HEK293 (cell line): ENCODE results near the gene CACTIN.

Experiments
- CTCF ChIA-PET: fragments of 350-600 bp; formaldehyde crosslinking; extraction: SDS; loops from one replicate; lab custom pipeline; 2021; ENCODE audit warnings: antibody characterized with exemption; lab: Yijun Ruan, JAX
- POLR2A ChIA-PET: fragments of 300-600 bp; formaldehyde crosslinking; extraction: SDS; loops from one replicate; lab custom pipeline; 2020; ENCODE audit warnings: antibody characterized with exemption, inconsistent platforms; lab: Yijun Ruan, JAX
- H3K27ac ChIP-seq: fragments of 200-500 bp; sonication (Bioruptor generic); 2 replicates; pipeline ENCODE4 v1.5.1; 2014; ENCODE audit warnings: low read depth, low read length, control low read depth, inconsistent platforms; ENCODE audit errors: extremely low read depth
- H3K36me3 ChIP-seq, 2 experiments: fragments of 200-500 bp in 1 of 2; sonication (Bioruptor generic) in 1 of 2; 1 replicate in 1 of 2; 2 replicates in 1 of 2; pipeline ENCODE4 v1.5.1; 2014 to 2017; ENCODE audit warnings: inconsistent platforms in 2 of 2, low read length in 2 of 2; ENCODE audit not compliant: control insufficient read depth in 2 of 2, insufficient read depth in 1 of 2
- H3K4me1 ChIP-seq: fragments of 200-500 bp; sonication (Bioruptor generic); 2 replicates; pipeline ENCODE4 v1.5.1; 2014; ENCODE audit warnings: mild to moderate bottlenecking, low read length, inconsistent platforms; ENCODE audit not compliant: control insufficient read depth, insufficient read depth
- H3K4me3 ChIP-seq: 2 replicates; pipeline ENCODE4 v1.5.1; 2011; ENCODE audit warnings: low read depth, mild to moderate bottlenecking, control low read depth, low read length, moderate library complexity
- H3K9me3 ChIP-seq: fragments of 200-500 bp; sonication (Bioruptor generic); 2 replicates; pipeline ENCODE4 v1.5.1; 2014; ENCODE audit warnings: low read depth, low read length, inconsistent platforms; ENCODE audit not compliant: control insufficient read depth, insufficient read depth
- EGR2 ChIP-seq: fragments of 450-650 bp; formaldehyde crosslinking; IDR thresholded peaks from 2 replicates; pipeline ENCODE4 v1.5.1; 2016; ENCODE audit warnings: low read depth, missing biosample characterization, missing genetic modification characterization
- GLI2 ChIP-seq: fragments of 450-650 bp; formaldehyde crosslinking; IDR thresholded peaks from 2 replicates; pipeline ENCODE4; 2017; ENCODE audit warnings: missing biosample characterization, missing genetic modification characterization, low read depth, borderline replicate concordance
- KLF1 ChIP-seq: fragments of 450-650 bp; formaldehyde crosslinking; IDR thresholded peaks from 2 replicates; pipeline ENCODE4 v1.5.1; 2016; ENCODE audit warnings: missing biosample characterization, missing genetic modification characterization
- KLF9 ChIP-seq: fragments of 450-650 bp; formaldehyde crosslinking; IDR thresholded peaks from 2 replicates; pipeline ENCODE4 v1.5.1; 2016; ENCODE audit warnings: missing biosample characterization, missing genetic modification characterization, low read depth
- PRDM10 ChIP-seq: fragments of 450-650 bp; formaldehyde crosslinking; IDR thresholded peaks from 2 replicates; pipeline ENCODE4 v1.5.1; 2016; ENCODE audit warnings: missing biosample characterization, missing genetic modification characterization
- SP7 ChIP-seq: fragments of 450-650 bp; formaldehyde crosslinking; IDR thresholded peaks from 2 replicates; pipeline ENCODE4 v1.5.1; 2016; ENCODE audit warnings: missing biosample characterization, missing genetic modification characterization
- TRIM28 ChIP-seq: IDR thresholded peaks from 2 replicates; pipeline ENCODE4 v1.6.1; 2011; ENCODE audit warnings: low read length, control low read depth, borderline replicate concordance
- ZFHX2 ChIP-seq: fragments of 450-650 bp; formaldehyde crosslinking; conservative IDR thresholded peaks from 2 replicates; pipeline ENCODE4 v1.5.1; 2016; ENCODE audit warnings: missing biosample characterization, missing genetic modification characterization
- ZFP37 ChIP-seq: fragments of 450-650 bp; formaldehyde crosslinking; IDR thresholded peaks from 2 replicates; pipeline ENCODE4 v1.5.1; 2016; ENCODE audit warnings: missing biosample characterization, missing genetic modification characterization
- ZFP69B ChIP-seq: fragments of 450-650 bp; formaldehyde crosslinking; IDR thresholded peaks from 2 replicates; pipeline ENCODE4 v1.5.1; 2016; ENCODE audit warnings: missing biosample characterization, missing genetic modification characterization
- ZNF302 ChIP-seq: fragments of 450-650 bp; formaldehyde crosslinking; IDR thresholded peaks from 2 replicates; pipeline ENCODE4 v1.5.1; 2016; ENCODE audit warnings: missing biosample characterization, missing genetic modification characterization, low read depth
- ZNF335 ChIP-seq: fragments of 450-650 bp; formaldehyde crosslinking; conservative IDR thresholded peaks from 2 replicates; pipeline ENCODE4 v1.5.1; 2016; ENCODE audit warnings: missing biosample characterization, missing genetic modification characterization
- ZNF423 ChIP-seq: fragments of 450-650 bp; formaldehyde crosslinking; IDR thresholded peaks from 2 replicates; pipeline ENCODE4 v1.5.1; 2016; ENCODE audit warnings: missing biosample characterization, missing genetic modification characterization
- ZNF626 ChIP-seq: fragments of 450-650 bp; sonication (Bioruptor Pico); formaldehyde crosslinking; IDR thresholded peaks from 2 replicates; pipeline ENCODE4 v1.5.1; 2018; ENCODE audit warnings: missing biosample characterization, missing genetic modification characterization, inconsistent platforms
- ZNF777 ChIP-seq: fragments of 450-650 bp; formaldehyde crosslinking; IDR thresholded peaks from 2 replicates; pipeline ENCODE4 v1.5.1; 2017; ENCODE audit warnings: missing biosample characterization, missing genetic modification characterization, borderline replicate concordance
- ZNF792 ChIP-seq: fragments of 450-650 bp; formaldehyde crosslinking; IDR thresholded peaks from 2 replicates; pipeline ENCODE4 v1.5.1; 2016; ENCODE audit warnings: missing biosample characterization, missing genetic modification characterization
- TF ChIP-seq, protein P1 (sequence below): fragments of 450-650 bp; formaldehyde crosslinking; IDR thresholded peaks from 2 replicates; pipeline ENCODE4 v1.5.1; 2016; ENCODE audit warnings: missing biosample characterization, missing genetic modification characterization
- TF ChIP-seq, protein P2 (sequence below): fragments of 450-650 bp; formaldehyde crosslinking; IDR thresholded peaks from 2 replicates; pipeline ENCODE4 v1.5.1; 2016; ENCODE audit warnings: missing biosample characterization, missing genetic modification characterization
- TF ChIP-seq, protein P3 (sequence below): IDR thresholded peaks from 2 replicates; pipeline ENCODE4 v1.6.1; 2011; ENCODE audit warnings: mild to moderate bottlenecking, low read depth, low read length, borderline replicate concordance
- TF ChIP-seq, protein P4 (sequence below): fragments of 450-650 bp; formaldehyde crosslinking; IDR thresholded peaks from 2 replicates; pipeline ENCODE4 v1.5.1; 2017; ENCODE audit warnings: missing biosample characterization, missing genetic modification characterization
- TF ChIP-seq, protein P5 (sequence below): fragments of 450-650 bp; formaldehyde crosslinking; conservative IDR thresholded peaks from 2 replicates; pipeline ENCODE4 v1.5.1; 2016; ENCODE audit warnings: low read depth, missing biosample characterization, missing genetic modification characterization

The CACTIN gene

DNA sequence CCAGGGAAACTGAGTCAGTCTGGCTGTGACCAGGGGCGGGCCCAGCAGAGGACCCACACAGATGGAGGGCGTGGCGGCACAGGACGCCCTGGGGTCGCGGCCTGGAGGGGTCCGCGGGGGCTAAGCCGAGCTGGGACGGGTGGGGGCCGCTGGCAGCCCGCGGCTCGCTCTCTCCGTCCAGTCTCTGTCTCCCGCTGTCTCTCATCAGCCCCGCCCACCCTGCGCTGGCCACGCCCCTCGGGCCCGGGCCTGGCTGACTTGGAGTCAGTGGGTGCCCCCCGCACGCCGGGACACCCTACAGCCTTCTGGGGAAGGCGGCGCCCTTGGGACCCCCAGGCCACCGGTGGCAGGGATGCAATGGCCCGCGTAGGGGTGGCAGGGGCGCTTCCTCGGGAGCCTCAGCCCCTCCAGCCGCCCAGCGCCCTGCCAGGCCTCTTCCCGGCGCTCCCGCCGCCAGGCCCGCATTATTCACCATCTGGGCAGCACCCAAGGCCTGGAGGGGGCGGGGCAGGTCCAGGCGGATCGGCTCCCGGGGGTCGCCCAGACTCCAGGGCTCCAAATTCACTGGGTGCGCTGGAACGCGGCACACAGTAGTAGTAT lies 19.8 kb downstream of the CACTIN start, which contains the start of gene TBXA2R (continued):
- TF ChIP-seq TRIM28 (no peak), KLF9 (tag by site-specific recombination) (peak; percentile 98), ZNF335 (peak; percentile 100), KLF1 (tag by site-specific recombination) (peak; percentile 42), ZNF792 (tag by site-specific recombination) (no peak), ZNF777 (tag by site-specific recombination) (peak; percentile 31; the same call in 1 of the 2 replicates), ZNF423 (peak; percentile 89), EGR2 (tag by site-specific recombination) (0 out of 2 replicates have a peak, but pooled peaks have one; percentile 6), ZFHX2 (tag by site-specific recombination) (0 out of 2 replicates have a peak, but pooled peaks have one; percentile 24), PRDM10 (tag by site-specific recombination) (peak; percentile 63), ZNF302 (tag by site-specific recombination) (no peak), SP7 (tag by site-specific recombination) (peak; percentile 35; the same call in 1 of the 2 replicates), ZNF626 (tag by site-specific recombination) (no peak), ZFP69B (tag by site-specific recombination) (peak; percentile 37; the same call in 1 of the 2 replicates)
- TF ChIP-seq, protein P1, sequence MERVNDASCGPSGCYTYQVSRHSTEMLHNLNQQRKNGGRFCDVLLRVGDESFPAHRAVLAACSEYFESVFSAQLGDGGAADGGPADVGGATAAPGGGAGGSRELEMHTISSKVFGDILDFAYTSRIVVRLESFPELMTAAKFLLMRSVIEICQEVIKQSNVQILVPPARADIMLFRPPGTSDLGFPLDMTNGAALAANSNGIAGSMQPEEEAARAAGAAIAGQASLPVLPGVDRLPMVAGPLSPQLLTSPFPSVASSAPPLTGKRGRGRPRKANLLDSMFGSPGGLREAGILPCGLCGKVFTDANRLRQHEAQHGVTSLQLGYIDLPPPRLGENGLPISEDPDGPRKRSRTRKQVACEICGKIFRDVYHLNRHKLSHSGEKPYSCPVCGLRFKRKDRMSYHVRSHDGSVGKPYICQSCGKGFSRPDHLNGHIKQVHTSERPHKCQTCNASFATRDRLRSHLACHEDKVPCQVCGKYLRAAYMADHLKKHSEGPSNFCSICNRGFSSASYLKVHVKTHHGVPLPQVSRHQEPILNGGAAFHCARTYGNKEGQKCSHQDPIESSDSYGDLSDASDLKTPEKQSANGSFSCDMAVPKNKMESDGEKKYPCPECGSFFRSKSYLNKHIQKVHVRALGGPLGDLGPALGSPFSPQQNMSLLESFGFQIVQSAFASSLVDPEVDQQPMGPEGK (tag by site-specific recombination) = peak; percentile 73
- TF ChIP-seq, protein P2, sequence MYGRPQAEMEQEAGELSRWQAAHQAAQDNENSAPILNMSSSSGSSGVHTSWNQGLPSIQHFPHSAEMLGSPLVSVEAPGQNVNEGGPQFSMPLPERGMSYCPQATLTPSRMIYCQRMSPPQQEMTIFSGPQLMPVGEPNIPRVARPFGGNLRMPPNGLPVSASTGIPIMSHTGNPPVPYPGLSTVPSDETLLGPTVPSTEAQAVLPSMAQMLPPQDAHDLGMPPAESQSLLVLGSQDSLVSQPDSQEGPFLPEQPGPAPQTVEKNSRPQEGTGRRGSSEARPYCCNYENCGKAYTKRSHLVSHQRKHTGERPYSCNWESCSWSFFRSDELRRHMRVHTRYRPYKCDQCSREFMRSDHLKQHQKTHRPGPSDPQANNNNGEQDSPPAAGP (tag by site-specific recombination) = 0 out of 2 replicates have a peak, but pooled peaks have one; percentile 15

DNA sequence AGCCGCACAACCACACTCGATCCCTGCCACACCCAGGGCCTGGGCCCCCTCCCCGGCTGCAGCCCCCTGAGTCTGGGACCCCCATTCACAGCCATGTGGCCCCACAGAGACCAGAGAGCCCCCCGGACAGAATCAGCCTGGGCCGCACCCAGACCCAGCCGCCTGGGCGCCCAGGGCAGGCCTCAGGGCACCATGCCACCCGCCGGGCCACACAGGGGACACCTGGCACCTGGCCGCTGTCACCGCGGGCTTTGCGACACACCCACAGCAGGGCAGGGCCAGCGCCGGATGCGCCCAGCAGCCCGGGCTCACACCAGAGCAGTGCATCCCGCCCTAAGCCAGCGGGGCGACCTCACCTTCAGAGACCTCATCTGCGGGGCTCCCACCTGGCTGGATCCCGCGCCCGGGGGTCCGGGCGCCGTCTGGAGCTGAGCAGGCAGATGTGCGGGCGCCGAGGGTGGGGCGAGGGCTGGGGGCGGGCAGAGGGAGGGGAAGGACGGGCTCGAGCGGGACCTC lies 20.4 kb downstream of the CACTIN start:
- H3K9me3 ChIP-seq = no peaks in the 10 kb centered on the region
- H3K4me3 ChIP-seq = peak overlapping the region; percentile 51
- no peak overlapping the region for H3K27ac ChIP-seq
- CTCF ChIA-PET = no interaction called here
- H3K36me3 ChIP-seq = peaks cover 0 to 13% of the 10 kb centered on the region in 2 experiments; a peak in 2 of 3 replicates
- H3K4me1 ChIP-seq = peaks cover 3% of the 10 kb centered on the region; the same call in 1 of the 2 replicates
- POLR2A ChIA-PET = interaction anchor here (0.6 kb wide), 1 partner anchor 98 kb away, joined by 10 read pairs; no protein-coding TSS in a partner anchor
- TF ChIP-seq, protein P3, sequence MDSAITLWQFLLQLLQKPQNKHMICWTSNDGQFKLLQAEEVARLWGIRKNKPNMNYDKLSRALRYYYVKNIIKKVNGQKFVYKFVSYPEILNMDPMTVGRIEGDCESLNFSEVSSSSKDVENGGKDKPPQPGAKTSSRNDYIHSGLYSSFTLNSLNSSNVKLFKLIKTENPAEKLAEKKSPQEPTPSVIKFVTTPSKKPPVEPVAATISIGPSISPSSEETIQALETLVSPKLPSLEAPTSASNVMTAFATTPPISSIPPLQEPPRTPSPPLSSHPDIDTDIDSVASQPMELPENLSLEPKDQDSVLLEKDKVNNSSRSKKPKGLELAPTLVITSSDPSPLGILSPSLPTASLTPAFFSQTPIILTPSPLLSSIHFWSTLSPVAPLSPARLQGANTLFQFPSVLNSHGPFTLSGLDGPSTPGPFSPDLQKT = no peak
- TF ChIP-seq ZNF302 (tag by site-specific recombination) (no peak), ZFP37 (tag by site-specific recombination) (no peak), GLI2 (tag by site-specific recombination) (no peak)
- TF ChIP-seq, protein P4, sequence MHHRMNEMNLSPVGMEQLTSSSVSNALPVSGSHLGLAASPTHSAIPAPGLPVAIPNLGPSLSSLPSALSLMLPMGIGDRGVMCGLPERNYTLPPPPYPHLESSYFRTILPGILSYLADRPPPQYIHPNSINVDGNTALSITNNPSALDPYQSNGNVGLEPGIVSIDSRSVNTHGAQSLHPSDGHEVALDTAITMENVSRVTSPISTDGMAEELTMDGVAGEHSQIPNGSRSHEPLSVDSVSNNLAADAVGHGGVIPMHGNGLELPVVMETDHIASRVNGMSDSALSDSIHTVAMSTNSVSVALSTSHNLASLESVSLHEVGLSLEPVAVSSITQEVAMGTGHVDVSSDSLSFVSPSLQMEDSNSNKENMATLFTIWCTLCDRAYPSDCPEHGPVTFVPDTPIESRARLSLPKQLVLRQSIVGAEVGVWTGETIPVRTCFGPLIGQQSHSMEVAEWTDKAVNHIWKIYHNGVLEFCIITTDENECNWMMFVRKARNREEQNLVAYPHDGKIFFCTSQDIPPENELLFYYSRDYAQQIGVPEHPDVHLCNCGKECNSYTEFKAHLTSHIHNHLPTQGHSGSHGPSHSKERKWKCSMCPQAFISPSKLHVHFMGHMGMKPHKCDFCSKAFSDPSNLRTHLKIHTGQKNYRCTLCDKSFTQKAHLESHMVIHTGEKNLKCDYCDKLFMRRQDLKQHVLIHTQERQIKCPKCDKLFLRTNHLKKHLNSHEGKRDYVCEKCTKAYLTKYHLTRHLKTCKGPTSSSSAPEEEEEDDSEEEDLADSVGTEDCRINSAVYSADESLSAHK (tag by site-specific recombination) = no peak
- TF ChIP-seq, protein P5, sequence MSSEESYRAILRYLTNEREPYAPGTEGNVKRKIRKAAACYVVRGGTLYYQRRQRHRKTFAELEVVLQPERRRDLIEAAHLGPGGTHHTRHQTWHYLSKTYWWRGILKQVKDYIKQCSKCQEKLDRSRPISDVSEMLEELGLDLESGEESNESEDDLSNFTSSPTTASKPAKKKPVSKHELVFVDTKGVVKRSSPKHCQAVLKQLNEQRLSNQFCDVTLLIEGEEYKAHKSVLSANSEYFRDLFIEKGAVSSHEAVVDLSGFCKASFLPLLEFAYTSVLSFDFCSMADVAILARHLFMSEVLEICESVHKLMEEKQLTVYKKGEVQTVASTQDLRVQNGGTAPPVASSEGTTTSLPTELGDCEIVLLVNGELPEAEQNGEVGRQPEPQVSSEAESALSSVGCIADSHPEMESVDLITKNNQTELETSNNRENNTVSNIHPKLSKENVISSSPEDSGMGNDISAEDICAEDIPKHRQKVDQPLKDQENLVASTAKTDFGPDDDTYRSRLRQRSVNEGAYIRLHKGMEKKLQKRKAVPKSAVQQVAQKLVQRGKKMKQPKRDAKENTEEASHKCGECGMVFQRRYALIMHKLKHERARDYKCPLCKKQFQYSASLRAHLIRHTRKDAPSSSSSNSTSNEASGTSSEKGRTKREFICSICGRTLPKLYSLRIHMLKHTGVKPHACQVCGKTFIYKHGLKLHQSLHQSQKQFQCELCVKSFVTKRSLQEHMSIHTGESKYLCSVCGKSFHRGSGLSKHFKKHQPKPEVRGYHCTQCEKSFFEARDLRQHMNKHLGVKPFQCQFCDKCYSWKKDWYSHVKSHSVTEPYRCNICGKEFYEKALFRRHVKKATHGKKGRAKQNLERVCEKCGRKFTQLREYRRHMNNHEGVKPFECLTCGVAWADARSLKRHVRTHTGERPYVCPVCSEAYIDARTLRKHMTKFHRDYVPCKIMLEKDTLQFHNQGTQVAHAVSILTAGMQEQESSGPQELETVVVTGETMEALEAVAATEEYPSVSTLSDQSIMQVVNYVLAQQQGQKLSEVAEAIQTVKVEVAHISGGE (tag by site-specific recombination) = no peak
